OCI-LY7 (cell line): ENCODE data around the gene TPRG1.

Experiments
- CTCF ChIP-seq: fragments of 200-600 bp; sonication (generic); conservative IDR thresholded peaks from 2 replicates; pipeline ENCODE4 v1.5.1; 2014; ENCODE audit warnings: mild to moderate bottlenecking, antibody characterized with exemption, low read length, moderate library complexity, mixed read lengths
- EZH2phosphoT487 ChIP-seq: fragments of 200-600 bp; sonication (generic); IDR thresholded peaks from 2 replicates; pipeline ENCODE4 v1.6.1; 2018; ENCODE audit warnings: low read depth, borderline replicate concordance, mild to moderate bottlenecking, mixed run types, antibody characterized with exemption, low read length, moderate library complexity, mixed read lengths

- TF ChIP-seq CTCF: no peak
- no peak for TF ChIP-seq EZH2phosphoT487
Measured at GRCh38 chr3:189363590-189364255, 192.0 kb downstream of the TPRG1 start.
